Mesothelial cell of epicardium (in vitro differentiated cells): ENCODE results near the gene LCN12. TPM values are rescaled to one million over a fixed set of nuclear protein-coding genes. Genes with fewer than 3 reads are reported as not detected.

Experiments
- DNase-seq, 2 experiments: peaks; one replicate each; pipeline ENCODE4 v3.0.0; 2021; ENCODE audit warnings: low spot score in 2 of 2; ENCODE audit not compliant: unreplicated experiment in 2 of 2
- H3K27ac Mint-ChIP-seq: 2 replicates; pipeline ENCODE4 v1.8.0; 2021; ENCODE audit warnings: mixed read lengths
- H3K27me3 Mint-ChIP-seq: 2 replicates; pipeline ENCODE4 v1.8.0; 2021; ENCODE audit warnings: low read depth, mixed read lengths
- H3K36me3 Mint-ChIP-seq: 2 replicates; pipeline ENCODE4 v1.8.0; 2021; ENCODE audit warnings: mixed read lengths
- H3K4me1 Mint-ChIP-seq: 2 replicates; pipeline ENCODE4 v1.8.0; 2021; ENCODE audit warnings: mixed read lengths
- H3K4me3 Mint-ChIP-seq: 2 replicates; pipeline ENCODE4 v1.8.0; 2021; ENCODE audit warnings: mild to moderate bottlenecking, moderate library complexity, mixed read lengths
- H3K9me3 Mint-ChIP-seq: 2 replicates; pipeline ENCODE4 v1.8.0; 2021; ENCODE audit warnings: mixed read lengths
- total RNA-seq: library from RNA; stranded (reverse); gene quantifications from 3 replicates; pipeline ENCODE4 v1.2.1, GENCODE V29; 2021
- TF ChIP-seq, protein P1 (sequence below): fragments of 200-600 bp; sonication (generic); IDR thresholded peaks from one replicate; pipeline ENCODE4 v1.5.0; 2021; ENCODE audit warnings: antibody characterized with exemption; ENCODE audit not compliant: unreplicated experiment

The LCN12 gene
- total RNA-seq, 1 donor from 2014 or later, result 13.3 TPM

DNA sequence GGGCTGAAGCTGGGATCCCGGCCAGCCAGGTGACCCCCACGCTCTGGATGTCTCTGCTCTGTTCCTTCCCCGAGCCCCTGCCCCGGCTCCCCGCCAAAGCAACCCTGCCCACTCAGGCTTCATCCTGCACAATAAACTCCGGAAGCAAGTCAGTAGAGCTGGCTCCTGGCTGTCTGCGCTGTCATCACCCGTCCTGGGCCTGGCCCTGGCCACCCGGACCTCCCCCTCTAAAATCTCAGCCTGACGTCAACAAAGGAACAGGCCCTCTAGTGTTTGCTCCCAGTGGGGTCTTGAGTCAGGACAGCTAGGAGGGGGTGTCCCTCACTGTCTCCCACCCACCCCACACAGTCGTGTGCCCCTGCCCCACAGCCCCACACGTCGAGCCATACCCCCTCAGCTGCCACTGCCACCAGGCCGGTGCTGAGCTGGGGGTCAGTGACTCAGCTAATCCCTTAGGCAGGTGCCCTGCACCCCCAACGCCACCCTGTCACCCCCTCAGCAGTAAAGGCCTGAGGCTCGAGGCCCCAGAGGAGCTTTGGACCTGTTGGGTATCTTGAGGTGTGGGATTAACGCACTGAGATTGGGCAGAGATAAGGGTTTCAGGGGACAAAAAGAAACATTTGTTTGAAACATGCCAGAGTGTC is 29.6 kb downstream of the LCN12 start:
- H3K36me3 Mint-ChIP-seq, result no peaks in the 10 kb centered on the region
- TF ChIP-seq, protein P1, sequence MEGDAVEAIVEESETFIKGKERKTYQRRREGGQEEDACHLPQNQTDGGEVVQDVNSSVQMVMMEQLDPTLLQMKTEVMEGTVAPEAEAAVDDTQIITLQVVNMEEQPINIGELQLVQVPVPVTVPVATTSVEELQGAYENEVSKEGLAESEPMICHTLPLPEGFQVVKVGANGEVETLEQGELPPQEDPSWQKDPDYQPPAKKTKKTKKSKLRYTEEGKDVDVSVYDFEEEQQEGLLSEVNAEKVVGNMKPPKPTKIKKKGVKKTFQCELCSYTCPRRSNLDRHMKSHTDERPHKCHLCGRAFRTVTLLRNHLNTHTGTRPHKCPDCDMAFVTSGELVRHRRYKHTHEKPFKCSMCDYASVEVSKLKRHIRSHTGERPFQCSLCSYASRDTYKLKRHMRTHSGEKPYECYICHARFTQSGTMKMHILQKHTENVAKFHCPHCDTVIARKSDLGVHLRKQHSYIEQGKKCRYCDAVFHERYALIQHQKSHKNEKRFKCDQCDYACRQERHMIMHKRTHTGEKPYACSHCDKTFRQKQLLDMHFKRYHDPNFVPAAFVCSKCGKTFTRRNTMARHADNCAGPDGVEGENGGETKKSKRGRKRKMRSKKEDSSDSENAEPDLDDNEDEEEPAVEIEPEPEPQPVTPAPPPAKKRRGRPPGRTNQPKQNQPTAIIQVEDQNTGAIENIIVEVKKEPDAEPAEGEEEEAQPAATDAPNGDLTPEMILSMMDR, result no peak
- no peaks in the 10 kb centered on the region for H3K9me3 Mint-ChIP-seq
- H3K4me3 Mint-ChIP-seq, result no peak overlapping the region
- H3K27me3 Mint-ChIP-seq, result peaks cover 7% of the 10 kb centered on the region
- DNase-seq, result no peak
- H3K27ac Mint-ChIP-seq, result no peak overlapping the region
- H3K4me1 Mint-ChIP-seq, result peaks cover 2% of the 10 kb centered on the region

DNA sequence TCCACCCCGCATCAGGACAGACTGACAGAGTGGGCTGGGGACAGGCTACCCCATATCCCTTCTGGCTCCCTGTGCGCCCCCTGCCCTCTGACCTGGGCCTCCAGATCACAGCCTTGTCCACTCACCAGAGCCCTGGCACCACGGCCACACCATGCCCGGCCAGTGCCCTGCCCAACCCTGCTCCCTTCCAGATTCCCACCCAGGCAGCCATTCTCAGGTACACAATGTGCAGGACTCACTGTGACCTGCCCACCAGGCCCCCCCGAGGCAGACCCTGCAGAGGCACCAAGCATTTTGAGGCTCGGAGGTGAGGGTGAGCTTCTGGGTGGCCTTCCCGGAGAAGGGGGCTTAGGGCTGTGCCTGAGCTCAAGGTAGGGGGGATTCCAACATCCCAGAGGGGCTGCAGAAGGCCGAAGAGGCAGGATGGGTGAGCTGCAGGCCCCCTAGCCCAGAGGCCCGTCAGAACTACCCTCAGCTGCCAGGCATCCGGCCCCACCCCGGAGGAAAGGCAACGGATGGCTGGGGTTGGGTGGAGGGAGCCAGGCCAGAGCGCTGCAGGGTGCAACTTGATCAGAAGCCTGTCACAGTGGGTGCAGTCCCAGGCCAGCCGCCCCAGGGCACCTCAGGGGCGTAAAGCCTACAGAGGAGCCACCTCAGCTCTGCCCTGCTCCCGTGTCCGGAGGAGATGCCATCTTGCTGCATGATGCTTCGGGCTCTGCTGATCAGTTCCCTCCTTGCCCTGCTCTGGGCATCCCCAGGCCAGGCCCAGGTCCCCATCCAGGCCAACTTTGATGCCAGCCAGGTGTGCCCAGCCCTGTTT is 30.4 kb downstream of the LCN12 start, which contains the start of gene LCNL1:
Gene LCNL1 (plus strand): TSS at position 762 of the 820 bp plus-strand sequence. CDS start 594 bp downstream, outside the sequence.
- no peak within 1 kb of the TSS for H3K4me3 Mint-ChIP-seq
- H3K27me3 Mint-ChIP-seq, result peaks cover 4% of the 10 kb centered on the region
- H3K4me1 Mint-ChIP-seq, result peaks cover under 1% of the 10 kb centered on the region
- H3K9me3 Mint-ChIP-seq, result no peaks in the 10 kb centered on the region
- no peak within 1 kb of the TSS for H3K27ac Mint-ChIP-seq
- no peak for DNase-seq
- H3K36me3 Mint-ChIP-seq, result no peaks in the 10 kb centered on the region
- TF ChIP-seq, protein P1, result no peak

DNA sequence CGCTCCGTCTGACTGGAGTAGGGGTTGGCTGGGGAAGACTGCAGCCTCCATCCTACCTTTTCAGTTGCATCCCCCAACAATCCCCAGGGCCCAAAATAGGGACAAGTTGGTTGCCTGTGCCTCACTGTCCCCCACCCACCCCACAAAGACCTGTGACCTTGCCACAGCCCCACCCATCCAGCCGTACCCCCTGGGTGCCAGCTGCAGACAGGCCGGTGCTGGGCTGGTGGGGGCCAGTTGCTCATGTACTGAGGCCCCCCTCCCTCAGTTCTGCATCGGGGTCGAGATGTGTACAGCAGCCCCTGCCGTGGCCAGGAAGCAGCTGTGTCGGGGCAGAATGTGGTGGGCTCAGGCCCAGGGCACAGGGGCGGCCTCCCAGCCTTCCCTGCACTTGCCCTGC is 31.1 kb downstream of the LCN12 start:
- no peaks in the 10 kb centered on the region for H3K9me3 Mint-ChIP-seq
- H3K4me3 Mint-ChIP-seq, result no peak overlapping the region
- no peaks in the 10 kb centered on the region for H3K36me3 Mint-ChIP-seq
- no peak for DNase-seq
- TF ChIP-seq, protein P1, result no peak
- no peaks in the 10 kb centered on the region for H3K4me1 Mint-ChIP-seq
- H3K27ac Mint-ChIP-seq, result no peak overlapping the region
- peaks cover 2% of the 10 kb centered on the region for H3K27me3 Mint-ChIP-seq

DNA sequence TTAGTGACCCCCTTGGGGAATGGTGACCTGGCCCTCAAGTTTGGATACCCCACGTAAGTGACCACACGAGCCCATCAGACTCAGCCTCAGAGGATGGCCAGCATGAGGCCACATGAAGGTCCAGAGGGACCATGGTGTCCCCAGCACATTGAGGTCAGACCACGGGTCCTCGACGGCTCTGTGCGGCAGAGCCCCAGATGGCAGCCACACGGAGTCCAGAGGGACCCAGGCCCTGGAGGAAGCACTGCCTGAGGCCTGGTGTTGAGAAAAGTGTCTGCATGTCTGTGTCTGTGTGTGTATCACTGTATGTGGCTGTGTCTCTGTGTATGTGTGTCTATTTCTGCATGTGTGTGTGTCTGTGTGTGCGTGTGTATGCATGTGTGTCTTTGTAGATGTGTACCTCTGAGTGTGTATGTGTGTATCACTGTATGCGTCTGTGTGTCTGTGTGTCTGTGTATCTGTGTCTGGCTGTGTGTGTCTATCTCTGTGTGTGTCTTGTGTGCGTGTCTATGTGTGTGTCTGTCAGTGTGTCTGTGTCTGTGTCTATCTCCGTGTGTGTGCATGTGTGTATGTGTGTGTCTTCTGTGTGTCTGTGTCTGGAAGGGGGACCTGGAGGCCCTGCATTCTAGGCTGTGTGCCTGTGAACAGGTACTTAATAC is 31.7 kb downstream of the LCN12 start:
- no peak for DNase-seq
- no peaks in the 10 kb centered on the region for H3K4me1 Mint-ChIP-seq
- H3K36me3 Mint-ChIP-seq, result no peaks in the 10 kb centered on the region
- no peaks in the 10 kb centered on the region for H3K9me3 Mint-ChIP-seq
- TF ChIP-seq, protein P1, result no peak
- no peak overlapping the region for H3K27ac Mint-ChIP-seq
- H3K27me3 Mint-ChIP-seq, result peaks cover 2% of the 10 kb centered on the region
- H3K4me3 Mint-ChIP-seq, result no peak overlapping the region

DNA sequence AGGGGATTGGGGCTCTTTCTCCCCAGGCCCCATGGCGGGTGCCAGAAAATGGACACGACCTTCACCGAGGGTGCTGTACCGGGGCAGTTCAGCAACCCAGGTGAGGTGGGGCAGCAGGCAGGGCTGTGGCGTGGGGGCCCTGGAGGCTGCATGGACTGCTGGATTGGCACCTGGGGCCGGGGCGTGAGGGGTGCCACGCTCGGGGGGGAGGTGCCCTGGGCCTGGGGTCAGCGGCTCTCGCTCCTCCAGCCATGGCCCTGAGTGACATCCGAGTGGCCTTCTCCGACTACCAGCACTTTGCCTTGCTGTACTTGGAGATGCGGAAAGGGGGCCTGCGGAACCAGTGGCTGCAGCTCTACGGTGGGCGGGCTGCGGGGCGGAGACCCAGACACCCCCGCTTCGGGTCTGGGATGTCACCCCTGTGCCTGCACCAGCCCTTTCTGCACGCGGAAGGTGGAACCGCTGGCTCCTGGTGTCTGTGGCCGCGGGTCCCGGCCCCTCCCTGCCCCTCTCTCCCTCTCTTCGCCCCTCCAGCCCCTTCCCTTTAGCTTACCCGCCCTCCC is 32.5 kb downstream of the LCN12 start:
- no peaks in the 10 kb centered on the region for H3K4me1 Mint-ChIP-seq
- DNase-seq, result no peak
- no peaks in the 10 kb centered on the region for H3K36me3 Mint-ChIP-seq
- no peak overlapping the region for H3K4me3 Mint-ChIP-seq
- TF ChIP-seq, protein P1, result no peak
- no peaks in the 10 kb centered on the region for H3K9me3 Mint-ChIP-seq
- peaks cover 2% of the 10 kb centered on the region for H3K27me3 Mint-ChIP-seq
- no peak overlapping the region for H3K27ac Mint-ChIP-seq
